Measurements from ENCODE around the gene ZCCHC24. TPM values are rescaled to one million over a fixed set of nuclear protein-coding genes. Genes with fewer than 3 reads are reported as not detected.

ZCCHC24 gene
- total and polyA plus RNA-seq, 4 donors = 7.8 to 23.9 (median 14.8) TPM

GRCh38 chr10:79430325-79430905 is 15.0 kb downstream of the ZCCHC24 start (continued):
- TF ChIP-seq, protein P1, sequence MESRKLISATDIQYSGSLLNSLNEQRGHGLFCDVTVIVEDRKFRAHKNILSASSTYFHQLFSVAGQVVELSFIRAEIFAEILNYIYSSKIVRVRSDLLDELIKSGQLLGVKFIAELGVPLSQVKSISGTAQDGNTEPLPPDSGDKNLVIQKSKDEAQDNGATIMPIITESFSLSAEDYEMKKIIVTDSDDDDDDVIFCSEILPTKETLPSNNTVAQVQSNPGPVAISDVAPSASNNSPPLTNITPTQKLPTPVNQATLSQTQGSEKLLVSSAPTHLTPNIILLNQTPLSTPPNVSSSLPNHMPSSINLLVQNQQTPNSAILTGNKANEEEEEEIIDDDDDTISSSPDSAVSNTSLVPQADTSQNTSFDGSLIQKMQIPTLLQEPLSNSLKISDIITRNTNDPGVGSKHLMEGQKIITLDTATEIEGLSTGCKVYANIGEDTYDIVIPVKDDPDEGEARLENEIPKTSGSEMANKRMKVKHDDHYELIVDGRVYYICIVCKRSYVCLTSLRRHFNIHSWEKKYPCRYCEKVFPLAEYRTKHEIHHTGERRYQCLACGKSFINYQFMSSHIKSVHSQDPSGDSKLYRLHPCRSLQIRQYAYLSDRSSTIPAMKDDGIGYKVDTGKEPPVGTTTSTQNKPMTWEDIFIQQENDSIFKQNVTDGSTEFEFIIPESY (IDR thresholded peaks at IDR 0.05) = no peak
- TF ChIP-seq RXRA (IDR thresholded peaks at IDR 0.05) = no peak

DNA sequence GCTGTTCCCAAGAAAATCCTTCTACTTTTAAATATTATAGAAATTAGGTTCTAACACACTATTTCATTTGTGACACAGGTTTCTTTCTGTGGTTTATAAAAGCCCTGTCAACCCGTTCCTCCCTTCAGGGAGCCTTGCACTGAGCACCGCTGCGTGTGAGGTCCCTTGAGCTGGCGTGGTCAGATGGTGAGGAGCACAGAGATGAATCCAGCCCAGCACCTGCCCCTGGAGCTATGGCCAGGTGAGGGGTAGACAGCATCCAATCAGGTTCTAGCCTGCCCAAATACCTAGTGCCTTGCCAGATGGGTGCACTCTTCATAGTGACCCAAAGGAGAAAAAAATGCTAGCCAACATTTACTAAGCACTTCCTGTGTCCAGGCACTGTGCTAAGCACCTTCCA is 15.7 kb downstream of the ZCCHC24 start:
- Histone ChIP-seq H3K27ac (ENCODE audit: low read depth in 1 of 2, low read length in 2 of 2) (no peak overlapping the region), H3K9me3 (ENCODE audit: control insufficient read depth in 4 of 4, low read length in 3 of 4) (no peaks in the 10 kb centered on the region), H3K9ac (ENCODE audit: low read depth in 1 of 2, low read length in 2 of 2) (no peak overlapping the region), H3K36me3 (ENCODE audit: control insufficient read depth in 4 of 4, insufficient read depth in 3 of 4, low read depth in 1 of 4, low read length in 3 of 4) (peaks cover 1 to 28% (median 19%) of the 10 kb centered on the region in 4 donors), H3K4me3 (ENCODE audit: low read depth in 1 of 3, low read length in 3 of 3) (no peak overlapping the region), H3K27me3 (ENCODE audit: control insufficient read depth in 4 of 4, insufficient read depth in 4 of 4, low read length in 3 of 4) (no peaks in the 10 kb centered on the region), H3K4me1 (ENCODE audit: control insufficient read depth in 4 of 4, insufficient read depth in 4 of 4, low read length in 3 of 4) (peaks cover 5 to 14% (median 10%) of the 10 kb centered on the region in 4 donors)
- DNase-seq (ENCODE audit: low spot score) = no peak
- TF ChIP-seq HNF4A (conservative IDR thresholded peaks at IDR 0.05) (no peak), RAD21 (IDR thresholded peaks at IDR 0.05) (no peak), RXRA (IDR thresholded peaks at IDR 0.05) (no peak), HNF4G (IDR thresholded peaks at IDR 0.05) (no peak), REST (IDR thresholded peaks at IDR 0.05) (no peak), SP1 (IDR thresholded peaks at IDR 0.05) (no peak), EGR1 (IDR thresholded peaks at IDR 0.05; ENCODE audit: low read depth in 2 of 2) (no peak), CTCF (IDR thresholded peaks at IDR 0.05; ENCODE audit: low read depth, low read length, missing input control) (no peak), YY1 (IDR thresholded peaks at IDR 0.05) (no peak), FOXA1 (IDR thresholded peaks at IDR 0.05) (no peak)
- TF ChIP-seq, protein P2, sequence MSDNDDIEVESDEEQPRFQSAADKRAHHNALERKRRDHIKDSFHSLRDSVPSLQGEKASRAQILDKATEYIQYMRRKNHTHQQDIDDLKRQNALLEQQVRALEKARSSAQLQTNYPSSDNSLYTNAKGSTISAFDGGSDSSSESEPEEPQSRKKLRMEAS (IDR thresholded peaks at IDR 0.05) = no peak
- TF ChIP-seq, protein P1 (IDR thresholded peaks at IDR 0.05) = no peak
- WGBS = 93% methylated on average over 4 of the region's 4 CpGs

Data from liver (tissue), 9 donors.